OCI-LY3 (cell line): ENCODE measurements around the gene FBXL20.

ENCODE experiments used
- EZH2phosphoT487 ChIP-seq: fragments of 200-600 bp; shearing (Covaris generic); IDR thresholded peaks from 2 replicates; pipeline ENCODE4 v1.6.1; 2018; ENCODE audit warnings: antibody characterized with exemption, mixed run types, low read depth
- TF ChIP-seq, protein P1 (sequence below): fragments of 200-600, 300-600 bp; sonication (generic); IDR thresholded peaks from 2 replicates; pipeline ENCODE4 v1.5.1; 2014; ENCODE audit warnings: antibody characterized with exemption, low read length, low read depth

DNA sequence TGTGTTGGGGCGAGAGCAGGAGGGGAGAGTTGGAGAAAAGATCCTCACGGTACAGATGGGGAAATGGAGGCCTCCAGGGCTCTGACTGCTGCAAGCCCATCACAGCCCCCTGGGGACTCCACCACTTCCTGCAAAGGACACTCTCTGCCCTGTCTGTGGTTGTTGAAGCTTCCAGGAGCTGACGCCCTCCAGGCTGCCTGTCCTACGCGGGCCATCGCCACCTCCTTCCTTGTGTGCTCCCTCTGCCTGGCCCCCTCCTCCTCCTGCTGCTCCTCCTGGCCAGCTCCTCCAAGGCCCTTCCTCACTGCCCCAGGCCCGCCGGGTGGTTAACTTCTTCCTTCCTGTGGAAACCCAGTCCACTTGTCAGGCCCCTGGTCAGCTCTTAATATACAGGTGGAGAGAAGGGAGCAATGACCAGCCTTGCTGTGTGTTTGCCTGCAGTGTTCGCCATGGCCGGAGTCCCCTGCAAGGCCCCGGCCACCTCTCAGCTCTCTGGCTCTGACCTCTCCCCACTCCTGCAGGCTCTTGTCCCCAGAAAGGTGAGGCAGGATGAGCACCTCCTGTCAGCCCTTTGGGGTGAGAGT lies 157.3 kb downstream of the FBXL20 start:
- TF ChIP-seq, protein P1, sequence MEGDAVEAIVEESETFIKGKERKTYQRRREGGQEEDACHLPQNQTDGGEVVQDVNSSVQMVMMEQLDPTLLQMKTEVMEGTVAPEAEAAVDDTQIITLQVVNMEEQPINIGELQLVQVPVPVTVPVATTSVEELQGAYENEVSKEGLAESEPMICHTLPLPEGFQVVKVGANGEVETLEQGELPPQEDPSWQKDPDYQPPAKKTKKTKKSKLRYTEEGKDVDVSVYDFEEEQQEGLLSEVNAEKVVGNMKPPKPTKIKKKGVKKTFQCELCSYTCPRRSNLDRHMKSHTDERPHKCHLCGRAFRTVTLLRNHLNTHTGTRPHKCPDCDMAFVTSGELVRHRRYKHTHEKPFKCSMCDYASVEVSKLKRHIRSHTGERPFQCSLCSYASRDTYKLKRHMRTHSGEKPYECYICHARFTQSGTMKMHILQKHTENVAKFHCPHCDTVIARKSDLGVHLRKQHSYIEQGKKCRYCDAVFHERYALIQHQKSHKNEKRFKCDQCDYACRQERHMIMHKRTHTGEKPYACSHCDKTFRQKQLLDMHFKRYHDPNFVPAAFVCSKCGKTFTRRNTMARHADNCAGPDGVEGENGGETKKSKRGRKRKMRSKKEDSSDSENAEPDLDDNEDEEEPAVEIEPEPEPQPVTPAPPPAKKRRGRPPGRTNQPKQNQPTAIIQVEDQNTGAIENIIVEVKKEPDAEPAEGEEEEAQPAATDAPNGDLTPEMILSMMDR: no peak
- no peak for TF ChIP-seq EZH2phosphoT487
